NCI-H510A (cell line): ENCODE results near the gene RTN4RL1.
A peak's percentile ranks its signal among the peaks of the same experiment; 100 is the strongest.

Experiments
- DNase-seq: peaks from one replicate; lab custom pipeline; 2025; lab: John Stamatoyannopoulos, UW

Gene RTN4RL1

GRCh38 chr17:2047590-2047989 lies 22.5 kb upstream of the RTN4RL1 start:
- no peak for DNase-seq

- DNase-seq, result no peak
These were observed 19.2 kb upstream of the RTN4RL1 start for GRCh38 chr17:2044263-2044894.

GRCh38 chr17:2043785-2044184 lies 18.7 kb upstream of the RTN4RL1 start:
- no peak for DNase-seq

GRCh38 chr17:2042933-2043332 lies 17.8 kb upstream of the RTN4RL1 start:
- DNase-seq, result no peak

GRCh38 chr17:2042390-2042847 lies 17.3 kb upstream of the RTN4RL1 start:
- no peak for DNase-seq

GRCh38 chr17:2041561-2042389 lies 16.6 kb upstream of the RTN4RL1 start, which contains the start of gene OVCA2:
TSS of gene OVCA2 (plus strand) at chr17:2042022. CDS start at chr17:2042048, 26 bp downstream.
- DNase-seq, result peak; percentile 71

GRCh38 chr17:2040942-2041560 lies 15.9 kb upstream of the RTN4RL1 start:
- DNase-seq, result no peak

- no peak for DNase-seq
These were observed 15.2 kb upstream of the RTN4RL1 start for GRCh38 chr17:2040219-2040827.

GRCh38 chr17:2037155-2037554 lies 12.0 kb upstream of the RTN4RL1 start:
- no peak for DNase-seq

- DNase-seq, result no peak
These were observed 10.7 kb upstream of the RTN4RL1 start for GRCh38 chr17:2035541-2036488.

GRCh38 chr17:2034806-2035540 lies 9.8 kb upstream of the RTN4RL1 start:
- DNase-seq, result no peak

- DNase-seq, result no peak
These were observed 9.0 kb upstream of the RTN4RL1 start for GRCh38 chr17:2034157-2034556.

- no peak for DNase-seq
These were observed 8.0 kb upstream of the RTN4RL1 start for GRCh38 chr17:2033153-2033552.

- no peak for DNase-seq
These were observed 5.6 kb upstream of the RTN4RL1 start for GRCh38 chr17:2030779-2031163.

- DNase-seq, result peak; percentile 51
These were observed 5.0 kb upstream of the RTN4RL1 start, which contains the start of gene DPH1 for GRCh38 chr17:2029911-2030778. TSS of gene DPH1 (plus strand) at chr17:2030153. CDS start at chr17:2030170, 17 bp downstream.

- DNase-seq, result no peak
These were observed 3.6 kb upstream of the RTN4RL1 start for GRCh38 chr17:2028737-2029136.

GRCh38 chr17:2028234-2028614 lies 3.1 kb upstream of the RTN4RL1 start:
- DNase-seq, result no peak

- DNase-seq, result no peak
These were observed 2.5 kb upstream of the RTN4RL1 start for GRCh38 chr17:2027528-2028233.
